Peyer's patch (tissue), 4 donors: Measurements from ENCODE around the gene GALNT8.
"Not testable (repeated sequence)": the region's sequence is repeated elsewhere in the genome, so short reads cannot be mapped to it uniquely, and the experiment has no call there.

ENCODE experiments used
- CTCF ChIP-seq, 6 experiments: fragments of 450-650 bp in 4 of 6; fragments of 200-600 bp in 2 of 6; sonication (generic) in 1 of 6; IDR thresholded peaks; one replicate each; pipeline ENCODE4 v1.5.1; 2017 to 2019; ENCODE audit warnings: antibody characterized with exemption in 6 of 6, mild to moderate bottlenecking in 3 of 6, moderate library complexity in 1 of 6
- POLR2A ChIP-seq, 2 donors: fragments of 450-650 bp; IDR thresholded peaks; one replicate each; pipeline ENCODE4 v1.5.1; 2017; ENCODE audit warnings: antibody characterized with exemption in 2 of 2, mild to moderate bottlenecking in 2 of 2, moderate library complexity in 2 of 2

- TF ChIP-seq CTCF, POLR2A (IDR thresholded peaks at IDR 0.05): not testable (repeated sequence)
These were observed 1.4 kb downstream of the GALNT8 start for GRCh38 chr12:4721587-4721986.
